NCI-H146 (cell line): Measurements from ENCODE around the gene BICD1.
A peak's percentile ranks its signal among the peaks of the same experiment; 100 is the strongest.

Experiments used
- DNase-seq: peaks from one replicate; lab custom pipeline; 2025; lab: John Stamatoyannopoulos, UW

The BICD1 gene

DNA sequence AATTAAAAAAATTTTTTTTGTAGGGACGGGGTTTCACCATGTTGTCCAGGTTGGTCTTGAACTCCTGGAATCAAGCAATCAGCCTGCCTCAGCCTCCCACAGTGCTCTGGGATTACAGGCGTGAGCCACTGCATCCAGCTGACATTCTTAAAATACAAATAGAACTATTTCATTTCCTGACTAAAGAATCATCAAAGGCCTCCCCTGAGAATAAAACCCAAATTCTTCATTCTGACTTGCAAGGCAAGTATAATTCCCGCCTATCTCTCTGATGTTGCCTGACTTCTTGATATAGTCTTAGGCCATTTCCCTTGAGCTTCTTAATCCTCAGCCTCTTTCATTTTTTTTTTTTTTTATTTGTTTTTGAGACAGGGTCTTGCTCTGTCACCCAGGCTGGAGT is 4.4 kb upstream of the BICD1 start:
- no peak for DNase-seq

DNA sequence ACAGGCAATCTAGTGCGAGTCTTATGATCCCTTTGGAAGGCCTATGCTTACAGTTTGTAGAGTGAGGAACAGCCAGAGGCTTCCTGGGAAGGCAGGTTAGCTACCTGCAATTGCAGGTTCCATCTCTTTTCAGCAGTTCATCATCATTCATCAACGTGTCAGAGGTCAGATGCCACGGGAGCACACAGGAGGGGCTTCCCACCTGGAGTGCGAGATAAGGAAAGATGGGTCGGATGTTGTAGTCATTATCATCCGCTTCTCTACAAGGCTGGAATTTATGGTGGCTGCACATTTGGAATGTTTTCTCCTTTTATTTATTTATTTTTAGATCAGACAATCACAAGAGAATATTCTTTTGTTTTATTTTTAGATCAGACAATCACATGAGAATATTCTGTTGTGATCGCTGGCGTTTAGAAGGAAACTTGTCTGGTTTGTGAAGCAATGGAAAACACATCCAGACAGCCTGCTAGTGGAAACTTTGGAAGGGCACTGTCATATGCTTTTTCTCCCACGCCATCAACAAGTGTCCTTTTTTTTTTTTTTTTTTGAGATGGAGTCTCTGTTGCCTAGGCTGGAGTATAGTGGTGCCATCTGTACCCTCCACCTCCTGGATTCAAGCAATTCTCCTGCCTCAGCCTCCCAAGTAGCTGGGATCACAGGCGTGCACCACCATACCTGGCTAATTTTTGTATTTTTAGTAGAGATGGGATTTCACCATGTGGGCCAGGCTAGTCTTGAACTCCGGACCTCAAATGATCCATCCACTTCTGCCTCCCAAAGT is 1.9 kb upstream of the BICD1 start:
- peak; percentile 77 for DNase-seq

DNA sequence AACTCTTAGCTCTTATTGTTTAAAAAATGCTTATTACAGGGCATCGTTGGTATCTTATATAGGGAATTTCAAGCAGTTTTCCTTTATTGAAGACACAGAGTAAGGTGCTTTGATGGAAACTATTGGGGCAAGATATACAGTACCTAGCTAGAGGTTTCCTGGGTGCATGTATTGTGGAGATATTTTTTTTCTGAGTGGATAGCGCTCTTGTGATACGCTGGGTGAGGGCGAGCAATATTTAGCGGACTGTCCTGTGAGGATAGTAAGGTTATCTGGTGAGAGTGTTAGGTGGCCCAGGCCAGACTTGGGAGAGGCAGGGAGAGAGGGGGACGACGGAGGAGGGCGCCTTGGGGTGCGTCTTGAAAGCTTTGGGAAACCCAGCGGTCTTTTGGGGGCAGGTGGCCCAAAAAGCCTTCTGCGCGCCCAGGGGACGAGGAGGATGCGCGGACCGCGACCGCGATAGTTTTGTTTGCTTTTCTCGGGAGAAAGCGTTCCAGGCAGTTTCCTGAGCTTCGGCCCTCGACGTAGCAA is 596 bp upstream of the BICD1 start:
- no peak for DNase-seq

DNA sequence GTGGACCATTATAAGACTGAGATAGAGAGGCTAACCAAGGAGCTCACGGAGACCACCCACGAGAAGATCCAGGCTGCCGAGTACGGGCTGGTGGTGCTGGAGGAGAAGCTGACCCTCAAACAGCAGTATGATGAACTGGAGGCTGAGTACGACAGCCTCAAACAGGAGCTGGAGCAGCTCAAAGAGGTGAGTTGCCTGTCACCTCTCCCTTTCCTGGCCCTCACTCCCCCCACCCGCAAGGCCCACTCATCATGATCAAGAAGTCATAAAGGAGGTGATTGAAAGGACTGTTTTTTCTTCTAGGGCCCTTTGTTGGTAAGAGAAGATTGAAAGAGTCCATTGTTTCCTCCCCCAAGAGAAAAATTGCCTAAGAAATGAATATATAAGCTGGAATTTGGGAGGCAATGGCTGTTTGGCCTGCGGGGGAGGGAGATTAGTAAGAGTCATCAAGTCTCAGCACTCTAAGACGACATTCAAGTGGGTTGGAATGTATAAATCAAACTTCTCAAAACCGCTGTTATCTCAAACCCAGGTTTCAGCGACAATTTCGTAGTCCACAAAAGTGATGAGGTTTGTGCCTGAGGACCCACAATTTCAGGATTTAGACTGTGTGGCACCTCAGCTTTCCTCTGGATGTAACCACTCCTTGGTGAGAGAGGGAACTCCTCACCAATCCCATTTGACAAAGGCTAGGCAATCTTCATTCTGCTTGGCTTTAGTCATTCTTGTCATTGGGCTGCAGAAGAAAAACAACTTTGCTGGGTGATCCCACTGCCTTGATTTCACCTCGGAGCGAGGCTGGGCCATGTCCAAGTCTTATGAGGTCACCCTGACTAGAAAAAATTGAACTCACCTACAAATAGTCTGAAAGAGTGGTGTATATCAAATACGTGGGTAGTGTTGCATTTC is 966 bp downstream of the BICD1 start:
- peak; percentile 42 for DNase-seq

DNA sequence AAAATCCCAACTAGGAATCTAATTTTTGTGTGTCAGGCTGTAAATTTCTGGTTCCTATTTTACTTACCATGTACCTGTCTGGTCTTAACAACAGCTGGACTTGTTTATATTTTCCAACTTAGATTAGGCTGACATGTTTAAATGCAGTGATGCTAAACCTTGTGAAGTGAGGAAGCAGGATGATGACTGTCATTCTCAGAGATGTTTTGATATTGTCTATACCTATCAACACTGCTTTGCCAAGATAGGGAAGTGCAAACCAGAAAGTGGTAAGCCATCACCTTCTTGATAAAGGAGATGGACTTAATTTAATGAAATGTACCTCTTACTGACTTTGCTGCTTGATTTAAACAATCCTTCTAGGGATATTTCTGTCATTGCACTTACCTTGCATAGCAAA is 2.1 kb downstream of the BICD1 start:
- DNase-seq, result no peak

DNA sequence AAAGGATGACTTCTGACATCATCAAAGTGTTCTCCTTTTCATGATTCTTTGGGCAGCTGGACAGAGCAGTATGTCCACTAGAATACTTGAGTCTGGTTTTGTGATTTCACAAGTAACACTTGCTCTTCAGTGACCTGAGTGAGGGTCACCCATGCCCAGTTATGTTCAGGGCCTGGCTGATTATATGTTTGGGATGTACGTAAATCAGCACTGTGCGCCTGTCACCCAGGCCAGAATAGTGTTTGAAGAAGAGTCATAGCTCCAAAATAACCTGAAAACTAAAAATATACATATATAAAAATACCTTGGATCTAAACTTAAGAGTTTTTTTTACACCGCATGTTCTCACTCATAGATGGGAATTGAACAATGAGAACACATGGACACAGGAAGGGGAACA is 3.8 kb downstream of the BICD1 start:
- no peak for DNase-seq

DNA sequence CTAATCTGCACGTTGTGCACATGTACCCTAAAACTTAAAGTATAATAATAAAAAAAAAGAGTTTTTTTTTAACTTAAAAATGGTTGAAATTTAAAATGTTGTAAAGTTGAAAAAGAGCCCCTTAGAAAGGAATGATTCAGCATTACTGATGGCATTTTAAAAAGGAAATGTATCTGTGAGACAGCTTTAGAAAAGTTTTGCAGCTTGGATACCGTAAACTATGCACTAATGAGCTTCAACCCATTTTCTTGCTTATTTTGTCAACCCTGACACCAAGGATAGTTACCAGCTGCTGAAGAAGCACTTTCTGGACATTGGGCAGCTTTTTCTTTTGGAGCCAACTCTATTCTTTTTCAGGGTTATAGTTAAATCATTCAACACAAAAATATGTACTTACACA is 4.3 kb downstream of the BICD1 start:
- DNase-seq, result no peak

DNA sequence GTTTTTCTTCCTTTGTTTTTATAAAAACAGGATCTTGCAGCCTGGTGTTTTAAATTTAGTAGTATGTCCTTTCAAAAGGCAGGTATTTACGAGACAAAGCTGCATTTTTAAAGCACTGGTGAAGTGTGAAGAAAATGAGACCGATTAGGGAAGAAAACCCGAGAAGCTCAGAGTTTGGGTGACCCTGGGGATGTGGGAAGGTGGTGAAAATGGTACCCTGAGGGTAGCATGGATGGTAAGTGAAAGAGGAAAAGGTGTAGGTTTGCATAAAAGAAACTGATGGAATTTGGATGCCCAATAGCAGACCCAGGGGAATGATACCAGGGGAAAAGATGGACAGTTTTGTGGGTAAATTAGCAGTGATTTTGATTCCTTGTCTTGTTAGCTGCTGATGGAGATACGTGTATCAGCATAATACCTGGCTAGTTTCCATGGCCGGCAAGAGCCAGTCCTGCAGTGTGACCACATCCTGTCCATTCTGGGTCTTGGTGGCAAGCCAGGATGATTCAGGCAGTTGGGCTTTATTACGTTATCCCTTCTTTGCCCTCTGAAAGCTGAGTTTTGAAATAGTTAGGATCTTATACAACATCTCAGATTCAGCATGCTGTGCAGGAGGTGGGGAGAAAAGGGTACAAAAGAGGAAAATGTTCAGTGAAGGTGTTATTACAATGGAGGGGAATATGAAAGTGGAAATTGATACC is 8.9 kb downstream of the BICD1 start:
- no peak for DNase-seq

DNA sequence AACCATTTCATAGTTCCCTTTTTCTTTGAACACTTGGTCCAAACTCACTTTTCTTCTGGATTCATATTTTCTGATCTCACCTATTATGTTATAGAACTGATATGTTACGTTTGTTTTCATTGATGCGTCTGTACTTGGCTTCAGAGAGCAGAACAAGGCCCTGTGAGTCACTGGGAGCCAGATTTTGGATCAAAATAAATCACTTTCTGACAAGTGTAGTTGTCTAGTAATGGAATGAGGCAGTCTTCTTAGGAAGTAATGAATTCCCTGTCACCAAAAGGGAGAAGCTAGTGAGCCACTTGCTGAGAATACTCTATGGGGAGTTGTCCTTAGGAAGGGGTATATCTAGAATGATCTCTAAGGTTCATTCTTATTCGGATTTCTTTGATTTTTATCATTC is 10.2 kb downstream of the BICD1 start:
- DNase-seq, result no peak

DNA sequence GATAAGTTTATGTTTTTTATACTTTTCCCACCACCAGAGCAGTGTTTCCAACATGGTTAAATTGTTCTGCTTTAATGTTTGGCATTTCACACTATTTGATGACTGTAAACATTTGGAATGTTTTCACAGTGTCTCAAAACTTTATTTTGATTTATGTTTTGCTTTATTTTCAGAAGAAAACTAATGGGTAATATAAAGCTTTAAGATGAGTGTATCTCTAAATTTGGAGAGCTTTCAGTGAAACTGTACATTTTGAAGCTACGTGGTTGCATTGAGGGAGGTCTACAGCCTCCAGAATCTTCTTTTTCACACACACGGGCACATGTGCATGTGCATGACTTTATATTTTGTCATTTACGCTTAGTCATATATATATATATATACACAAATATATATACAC is 10.7 kb downstream of the BICD1 start:
- no peak for DNase-seq

DNA sequence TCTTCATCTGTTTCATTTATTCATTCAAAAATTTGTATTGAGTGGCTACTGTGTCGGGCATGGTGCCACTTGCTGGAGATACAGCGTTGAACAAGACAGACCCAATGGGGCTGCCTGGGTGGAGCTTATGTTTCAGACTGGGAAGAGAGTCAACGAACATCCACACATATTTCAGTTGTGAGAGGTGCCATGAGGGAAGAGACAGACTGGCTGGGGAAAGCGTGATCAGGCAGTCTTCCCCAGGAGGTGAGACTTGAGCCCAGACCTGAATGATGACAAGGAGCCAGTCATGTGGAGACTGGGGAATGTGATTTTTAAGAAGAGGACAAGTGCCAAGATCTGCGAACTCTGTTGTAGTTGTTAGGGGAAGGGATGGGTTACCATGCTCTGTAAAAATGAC is 12.2 kb downstream of the BICD1 start:
- no peak for DNase-seq

DNA sequence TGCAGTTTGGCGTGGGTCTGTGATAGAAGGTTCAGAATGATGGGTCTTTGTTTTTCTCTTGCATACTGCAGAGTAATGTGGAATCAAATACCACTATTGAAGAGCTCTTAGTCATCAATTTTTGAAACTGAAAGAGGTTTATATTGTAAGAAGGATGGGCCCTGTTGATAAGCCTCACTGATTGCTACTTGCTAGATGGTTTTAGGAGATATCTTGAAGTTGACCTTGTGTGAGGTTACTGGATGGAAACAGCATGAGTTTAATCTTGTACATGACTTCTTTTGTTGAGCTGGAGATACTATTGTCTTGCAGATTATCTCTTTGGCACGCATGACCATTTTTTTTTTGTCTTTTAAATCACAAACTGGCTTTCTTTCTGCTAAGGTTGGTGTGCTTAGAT is 13.8 kb downstream of the BICD1 start:
- DNase-seq, result no peak

DNA sequence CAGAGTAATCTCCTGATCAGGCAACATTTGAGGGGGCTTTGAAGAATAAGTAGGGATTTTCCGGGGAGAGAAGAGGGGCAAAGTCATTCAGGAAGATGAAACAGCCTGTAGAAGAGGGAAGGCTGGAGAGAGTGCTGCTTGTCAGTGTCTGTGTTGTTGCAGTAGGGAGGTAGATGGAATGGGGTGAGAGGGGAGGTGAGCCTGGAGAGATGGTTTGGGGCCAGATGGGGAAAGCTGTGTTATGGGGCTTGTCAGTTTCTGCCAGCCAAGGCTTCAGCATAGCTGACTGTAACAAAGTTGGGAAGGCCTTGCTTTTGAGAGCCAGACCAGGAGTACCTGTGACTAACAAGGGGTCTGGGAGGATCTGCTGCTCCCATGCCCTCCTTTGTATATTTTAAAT is 18.0 kb downstream of the BICD1 start:
- DNase-seq, result no peak

DNA sequence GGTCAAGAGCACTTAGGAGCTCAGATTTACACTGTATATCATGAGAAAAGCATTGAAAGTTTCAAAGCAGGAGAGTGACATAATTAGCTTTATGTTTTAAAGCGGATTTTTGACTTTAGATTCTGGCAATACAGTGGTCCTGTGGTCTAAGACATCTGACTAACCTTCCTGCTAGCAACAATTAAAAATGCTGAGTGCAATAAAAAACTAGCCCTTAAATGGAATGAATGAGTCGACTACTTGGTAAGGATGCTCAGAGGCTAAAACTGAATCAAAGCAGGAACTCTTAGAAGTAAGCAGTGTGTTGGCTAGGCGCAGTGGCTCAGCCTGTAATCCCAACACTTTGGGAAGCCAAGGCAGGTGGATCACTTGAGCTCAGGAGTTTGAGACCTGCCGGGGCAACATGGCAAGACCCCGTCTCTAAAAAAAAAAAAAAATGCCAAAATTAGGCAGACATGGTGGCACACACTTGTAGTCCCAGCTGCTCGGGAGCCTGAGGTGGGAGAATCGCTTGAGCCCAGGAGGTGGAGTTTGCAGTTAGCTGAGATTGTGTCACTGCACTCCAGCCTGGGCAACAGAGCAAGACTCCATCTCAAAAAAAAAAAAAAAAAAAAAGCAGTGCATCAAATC is 18.9 kb downstream of the BICD1 start:
- no peak for DNase-seq

DNA sequence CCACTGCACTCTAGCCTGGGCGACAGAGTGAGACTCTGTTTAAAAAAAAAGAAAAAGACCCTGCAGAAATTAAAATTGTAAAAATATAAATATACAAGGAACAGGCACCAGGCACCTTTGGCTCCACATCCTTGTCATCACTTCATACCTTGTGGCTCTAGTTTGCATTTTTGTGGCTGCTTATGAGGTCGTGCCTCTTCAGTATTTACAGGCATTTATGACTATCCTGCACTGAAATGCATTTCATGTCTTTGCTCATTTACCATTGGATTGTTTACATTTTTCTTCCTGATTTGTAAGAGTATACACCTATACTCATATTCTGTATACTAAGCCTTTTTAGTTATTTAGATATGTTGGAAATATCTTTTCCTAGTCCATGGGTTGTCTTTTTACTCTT is 20.1 kb downstream of the BICD1 start:
- DNase-seq, result no peak

DNA sequence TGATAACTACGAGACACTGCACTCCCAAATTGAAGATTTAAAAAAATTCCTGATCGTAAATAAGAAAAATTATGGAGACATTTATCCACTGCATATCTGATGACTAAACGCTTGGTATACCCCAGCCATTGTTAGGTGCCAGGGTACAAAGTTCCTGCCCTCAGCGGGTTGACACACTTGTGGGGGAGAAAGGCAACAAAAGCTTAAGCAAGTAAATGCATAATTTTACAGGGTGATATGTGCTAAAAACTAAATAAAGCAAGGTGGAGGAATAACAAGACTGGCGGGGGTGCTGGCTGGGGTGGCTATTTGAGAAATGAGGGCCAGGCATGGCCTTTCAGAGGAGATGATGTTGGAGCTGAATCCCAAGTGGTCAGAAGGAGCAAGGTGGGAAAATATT is 25.0 kb downstream of the BICD1 start:
- no peak for DNase-seq

DNA sequence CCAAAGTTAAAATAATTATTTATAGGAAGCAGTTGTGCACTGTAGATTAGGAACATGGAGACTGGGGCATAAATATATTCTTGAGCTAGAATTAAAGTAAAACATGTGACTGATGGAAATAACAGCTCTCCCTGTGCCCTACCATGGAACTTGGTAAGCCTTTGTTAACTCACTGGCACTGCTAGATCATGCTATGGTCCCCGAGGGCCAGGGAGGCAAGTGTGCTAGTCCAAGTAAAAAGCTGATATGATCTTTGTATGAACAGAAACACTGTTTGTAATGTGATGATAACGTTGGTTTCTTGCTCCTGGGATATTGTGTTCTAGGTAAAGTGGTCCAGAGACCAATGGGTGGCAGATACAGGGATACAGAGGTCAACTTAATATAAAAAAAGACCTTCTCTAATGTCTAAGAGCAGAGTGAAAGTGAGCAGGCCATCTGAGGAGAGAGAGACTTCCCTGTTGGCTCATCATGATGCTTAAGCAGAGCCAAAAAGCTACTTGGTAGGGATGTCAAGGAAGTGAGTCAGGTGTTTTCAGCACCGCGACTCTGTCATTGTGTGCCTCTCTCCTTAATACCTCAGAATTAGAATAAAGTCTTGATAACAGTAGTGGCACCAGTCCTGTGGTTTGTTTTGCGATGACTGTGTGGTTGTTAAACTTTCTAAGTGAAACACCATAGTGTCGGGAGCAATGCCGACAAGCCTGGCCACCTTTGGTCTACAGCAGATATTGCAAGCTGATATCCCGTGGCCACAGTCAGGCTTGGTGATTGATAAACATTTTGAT is 27.6 kb downstream of the BICD1 start:
- DNase-seq, result no peak

DNA sequence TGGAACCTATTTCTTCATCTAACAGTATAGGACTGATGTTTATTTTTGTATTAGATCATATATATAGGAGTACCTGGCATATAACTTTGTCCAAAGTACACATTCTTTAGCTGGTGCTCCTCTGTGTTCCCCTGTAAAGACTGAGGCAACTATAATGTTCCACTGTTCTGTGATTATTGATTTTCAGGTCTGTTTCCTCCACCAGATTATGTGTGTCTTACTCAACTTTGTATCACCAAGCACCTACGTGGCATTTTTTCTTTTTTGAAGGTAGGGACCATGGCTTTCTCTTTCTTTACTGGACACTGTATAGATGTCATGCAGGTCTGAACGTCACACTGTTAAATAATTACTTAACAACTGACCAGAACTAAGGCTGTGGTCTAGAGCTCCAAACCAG is 29.3 kb downstream of the BICD1 start:
- no peak for DNase-seq

DNA sequence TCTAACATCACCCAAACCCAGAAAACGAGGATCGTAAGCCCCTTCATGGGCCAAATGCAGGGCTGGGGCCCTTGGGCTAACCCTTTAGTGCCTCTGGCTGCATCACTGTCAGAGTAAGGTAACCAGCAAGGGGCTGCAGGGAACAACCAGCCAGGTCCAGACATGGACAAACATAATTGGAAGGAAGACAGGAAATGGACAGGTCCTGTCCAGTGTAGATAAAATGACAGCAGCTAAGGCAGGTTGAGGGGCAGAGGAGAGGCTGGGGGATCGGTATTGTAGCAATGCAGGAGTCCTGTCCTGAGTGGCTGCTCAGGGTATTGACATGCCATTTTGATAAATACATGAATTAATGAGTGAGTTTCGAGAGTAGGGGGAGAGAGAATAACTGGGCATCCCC is 29.8 kb downstream of the BICD1 start:
- no peak for DNase-seq

DNA sequence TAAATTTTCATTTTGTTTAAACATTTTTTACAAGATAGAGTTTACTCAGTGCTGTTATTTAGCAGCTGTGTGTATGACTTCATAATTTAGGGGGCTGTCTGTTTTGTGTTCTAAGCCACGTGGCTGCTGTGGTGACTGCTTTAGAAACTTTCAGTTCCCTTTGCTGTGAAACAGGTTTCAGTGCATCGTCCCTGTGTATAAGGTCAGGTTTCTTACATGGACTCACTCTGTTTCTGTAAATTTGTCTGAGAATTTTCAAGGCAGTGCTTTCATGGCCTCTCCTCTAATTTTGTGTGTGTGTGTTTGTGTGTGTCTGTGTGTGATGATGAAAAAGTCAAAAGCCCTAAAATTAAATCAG is 32.4 kb downstream of the BICD1 start:
- DNase-seq, result no peak

DNA sequence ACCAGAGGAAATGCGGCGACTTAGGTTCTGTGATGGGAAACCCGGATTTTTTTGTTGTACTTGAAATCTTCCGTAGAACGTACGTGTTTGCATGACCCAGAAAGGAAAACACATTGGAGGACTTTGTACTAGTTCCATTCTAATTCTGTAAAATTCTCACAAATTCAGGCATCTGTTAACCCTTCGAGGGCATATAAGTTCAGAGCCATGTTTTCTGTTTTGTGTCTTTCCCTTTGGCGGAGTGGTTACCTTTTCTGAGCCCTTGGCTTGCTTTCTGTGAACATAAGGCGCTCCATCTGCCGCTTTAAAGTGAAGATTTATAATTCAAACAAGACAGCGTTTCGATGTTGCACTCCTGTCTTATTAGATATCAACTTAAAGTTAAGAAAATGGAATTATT is 34.2 kb downstream of the BICD1 start:
- DNase-seq, result no peak
